ENCODE data around the gene SMIM36.
"Not testable (repeated sequence)": the region's sequence is repeated elsewhere in the genome, so short reads cannot be mapped to it uniquely, and the experiment has no call there.

The SMIM36 gene

GRCh38 chr17:55413825-55414489 lies 97.3 kb downstream of the SMIM36 start:
- DNase-seq (ENCODE audit: low spot score), result no peak

GRCh38 chr17:55411463-55411855 lies 99.8 kb downstream of the SMIM36 start:
- DNase-seq (ENCODE audit: low spot score), result no peak

DNA sequence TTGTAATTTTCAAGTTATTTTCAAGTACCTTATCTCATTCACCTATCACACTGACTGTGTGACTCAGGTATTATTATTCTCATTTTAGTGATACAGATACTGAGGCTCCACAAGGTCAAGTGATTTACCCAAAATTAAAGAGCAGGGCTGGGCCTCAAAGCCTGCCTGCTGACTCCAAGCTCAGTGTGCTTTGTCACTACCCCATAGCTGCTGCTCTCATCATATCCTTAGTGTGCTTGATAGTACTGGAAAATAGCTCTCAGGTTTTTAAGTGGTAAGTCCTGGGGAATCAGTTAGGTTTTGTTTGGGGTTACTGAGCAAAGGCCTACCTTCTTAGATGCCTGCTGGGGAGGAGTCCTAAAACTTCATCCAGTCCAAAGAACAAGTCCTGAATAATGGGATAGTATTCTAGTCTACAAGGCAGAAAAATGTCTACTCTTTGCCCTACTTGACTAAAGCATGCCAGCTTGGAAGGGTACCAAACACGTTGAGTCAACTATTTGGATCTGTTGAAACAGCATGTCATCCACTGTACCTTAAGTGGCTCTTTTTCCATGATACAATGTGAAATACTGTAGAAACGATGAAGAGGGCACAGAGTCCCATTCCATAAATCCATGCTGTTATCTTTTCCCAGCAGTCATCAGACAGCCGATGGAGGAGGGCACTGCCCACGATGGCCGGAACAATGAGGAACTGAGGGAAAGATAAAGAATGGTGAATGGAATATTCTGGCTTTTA lies 100.4 kb downstream of the SMIM36 start:
- no peak for DNase-seq (ENCODE audit: low spot score)

- no peak for DNase-seq (ENCODE audit: low spot score)
These were observed 102.0 kb downstream of the SMIM36 start for GRCh38 chr17:55409030-55409800.

GRCh38 chr17:55407641-55408566 lies 103.3 kb downstream of the SMIM36 start:
- DNase-seq (ENCODE audit: low spot score), result no peak

DNA sequence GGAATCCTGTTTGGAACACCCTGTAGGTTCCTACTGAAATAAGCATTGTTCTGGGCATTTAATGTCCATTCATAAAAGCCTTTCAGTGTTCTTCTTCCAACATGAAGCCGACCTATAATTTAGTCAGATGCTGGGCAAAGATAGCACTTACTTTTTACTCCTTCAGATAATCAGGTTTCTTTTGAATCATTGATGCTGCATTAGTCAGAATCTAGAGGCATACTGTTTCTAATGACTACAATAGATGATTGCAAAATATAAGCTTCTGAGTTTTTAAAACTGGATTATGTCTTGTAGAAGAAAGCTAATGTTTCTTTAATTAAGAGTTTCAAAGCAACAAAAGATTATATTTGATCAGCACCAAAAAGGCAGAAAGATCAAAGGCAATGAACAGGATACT lies 105.7 kb downstream of the SMIM36 start:
- DNase-seq (ENCODE audit: low spot score), result no peak

DNA sequence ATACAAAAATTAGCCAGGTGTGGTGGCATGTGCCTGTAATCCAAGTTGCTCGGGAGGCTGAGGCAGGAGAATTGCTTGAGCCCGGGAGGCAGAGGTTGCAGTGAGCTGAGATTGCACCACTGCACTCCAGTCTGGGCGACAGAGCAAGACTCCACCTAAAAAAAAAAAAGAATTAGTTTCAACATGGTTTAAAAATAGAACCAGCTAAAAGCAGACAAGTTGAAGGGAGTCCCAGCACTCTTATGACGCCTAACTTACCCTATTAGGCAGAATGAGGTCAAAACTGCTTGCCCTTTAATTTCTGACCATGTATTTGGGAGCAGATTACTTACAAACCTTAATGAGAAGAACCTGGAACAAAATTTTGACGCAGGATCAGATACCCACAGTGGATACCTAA lies 107.1 kb downstream of the SMIM36 start:
- not testable (repeated sequence) for DNase-seq (ENCODE audit: low spot score)

DNA sequence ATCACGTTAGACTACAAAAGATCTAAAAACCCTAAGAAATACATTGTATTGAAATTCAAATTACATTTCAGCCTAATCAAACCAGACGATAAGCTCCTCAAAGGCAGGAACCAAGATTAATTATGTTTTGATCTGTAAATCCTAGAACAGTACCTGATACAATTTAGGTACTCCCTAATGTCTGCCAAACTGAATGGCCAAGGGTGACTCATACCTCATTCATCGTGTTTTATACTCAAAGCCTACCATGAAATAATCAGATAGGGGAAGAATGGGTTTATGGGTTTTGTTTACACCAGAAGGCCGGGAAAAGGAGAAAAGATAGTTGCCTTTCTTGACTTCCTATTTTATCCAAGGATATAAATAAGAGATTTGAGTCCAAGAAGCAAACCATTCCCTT lies 108.9 kb downstream of the SMIM36 start:
- no peak for DNase-seq (ENCODE audit: low spot score)

Measured in hematopoietic multipotent progenitor cell treated with erythropoietin and hydrocortisone succinate and interleukin-3 and kit ligand, for 17 days (in vitro differentiated cells).